ENCODE results near the gene ENPP7.
"Not testable (repeated sequence)": the region's sequence is repeated elsewhere in the genome, so short reads cannot be mapped to it uniquely, and the experiment has no call there.

ENPP7 gene

GRCh38 chr17:79749156-79749815 is 18.5 kb downstream of the ENPP7 start:
- DNase-seq (ENCODE audit: low read depth), result peak; percentile 18
- no peak for TF ChIP-seq CTCF (IDR thresholded peaks at IDR 0.05; ENCODE audit: insufficient read depth, low read depth, low read length, missing control alignments)
- no peak overlapping the region for H3K4me3 ChIP-seq (ENCODE audit: low read length)

- no peak for DNase-seq (ENCODE audit: low read depth)
- TF ChIP-seq CTCF (IDR thresholded peaks at IDR 0.05; ENCODE audit: insufficient read depth, low read depth, low read length, missing control alignments), result no peak
- H3K4me3 ChIP-seq (ENCODE audit: low read length), result no peak overlapping the region
Measured at GRCh38 chr17:79749958-79750357, 19.2 kb downstream of the ENPP7 start.

- H3K4me3 ChIP-seq (ENCODE audit: low read length), result no peak overlapping the region
- TF ChIP-seq CTCF (IDR thresholded peaks at IDR 0.05; ENCODE audit: insufficient read depth, low read depth, low read length, missing control alignments), result no peak
- no peak for DNase-seq (ENCODE audit: low read depth)
Measured at GRCh38 chr17:79750650-79751545, 20.2 kb downstream of the ENPP7 start.

GRCh38 chr17:79752175-79752574 is 21.4 kb downstream of the ENPP7 start:
- TF ChIP-seq CTCF (IDR thresholded peaks at IDR 0.05; ENCODE audit: insufficient read depth, low read depth, low read length, missing control alignments), result no peak
- no peak for DNase-seq (ENCODE audit: low read depth)
- H3K4me3 ChIP-seq (ENCODE audit: low read length), result no peak overlapping the region

GRCh38 chr17:79754370-79754769 is 23.6 kb downstream of the ENPP7 start:
- no peak for TF ChIP-seq CTCF (IDR thresholded peaks at IDR 0.05; ENCODE audit: insufficient read depth, low read depth, low read length, missing control alignments)
- no peak overlapping the region for H3K4me3 ChIP-seq (ENCODE audit: low read length)
- no peak for DNase-seq (ENCODE audit: low read depth)

GRCh38 chr17:79754903-79755302 is 24.2 kb downstream of the ENPP7 start:
- H3K4me3 ChIP-seq (ENCODE audit: low read length); DNase-seq (ENCODE audit: low read depth): not testable (repeated sequence)

- DNase-seq (ENCODE audit: low read depth), result no peak
- H3K4me3 ChIP-seq (ENCODE audit: low read length), result no peak overlapping the region
- TF ChIP-seq CTCF (IDR thresholded peaks at IDR 0.05; ENCODE audit: insufficient read depth, low read depth, low read length, missing control alignments), result no peak
Measured at GRCh38 chr17:79755591-79755990, 24.8 kb downstream of the ENPP7 start.

Data from epithelial cell of esophagus (primary cell).